Measurements from ENCODE around the gene CHD2. TPM values are rescaled to one million over a fixed set of nuclear protein-coding genes. Genes with fewer than 3 reads are reported as not detected.

Gene CHD2
- total and polyA plus RNA-seq, 10 of the 15 experiments (the other 5 are each of a cell fraction or from before 2014, with no cell fraction given) = 38.1 to 94.7 (median 63.3) TPM

DNA sequence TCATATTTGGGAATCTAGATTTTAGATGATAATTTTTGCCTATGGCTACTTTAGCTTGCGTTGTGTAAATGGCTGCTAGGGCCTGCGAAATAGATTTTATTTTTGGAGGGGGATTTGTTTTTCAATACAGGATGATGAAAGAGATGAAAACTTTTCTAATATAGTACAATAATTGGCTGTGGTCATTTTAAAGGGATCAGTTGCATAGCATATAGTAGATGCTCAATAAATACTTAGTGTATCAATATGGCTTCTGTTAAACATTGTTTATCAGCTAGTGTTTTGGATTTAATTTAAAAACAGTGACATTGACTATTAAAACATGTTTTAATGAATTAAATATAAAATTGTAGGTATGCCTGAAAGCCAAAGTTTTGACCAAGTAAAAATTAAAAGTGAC, 6.9 kb upstream of the CHD2 start:
- Histone ChIP-seq H3K4me2 (ENCODE audit: control insufficient read depth, insufficient read depth) (no peak overlapping the region), H3K27me3 (replicated peaks in 1 of 2; ENCODE audit: control insufficient read depth in 2 of 2, insufficient read depth in 2 of 2, low read length in 1 of 2) (no peaks in the 10 kb centered on the region), H3K4me1 (ENCODE audit: control insufficient read depth, insufficient read depth, low read length) (peaks cover 3% of the 10 kb centered on the region; the same call in 1 of the 2 replicates), H3K36me3 (ENCODE audit: control insufficient read depth in 2 of 2, insufficient read depth in 2 of 2, low read length in 1 of 2) (peaks cover 4 to 25% of the 10 kb centered on the region in 2 experiments; a peak in 3 of 4 replicates), H3K4me3 (no peak overlapping the region), H3K27ac (ENCODE audit: control insufficient read depth, insufficient read depth) (no peak overlapping the region), H2AFZ (ENCODE audit: control insufficient read depth, low read depth, low read length) (no peak overlapping the region), H3K9me3 (replicated peaks; ENCODE audit: control insufficient read depth, insufficient read depth, low read length) (no peaks in the 10 kb centered on the region; the same call in none of the 3 replicates), H4K20me1 (ENCODE audit: control insufficient read depth, insufficient read depth) (no peaks in the 10 kb centered on the region), H3K9ac (ENCODE audit: control insufficient read depth, insufficient read depth, low read length) (no peak overlapping the region), H3K79me2 (ENCODE audit: control insufficient read depth, insufficient read depth, low read length) (peaks cover 96% of the 10 kb centered on the region)
- ChIA-PET SMC1A (ENCODE audit: uncharacterized antibody, unreplicated experiment) (interaction anchor here (1.0 to 16.8 kb wide), 6 partner anchors 9 to 84 kb away, joined by 3 to 252 read pairs (median 6); partner anchors contain the start of gene CHD2), CTCF (interaction anchor here (1.2 to 2.1 kb wide), 2 partner anchors 25 to 85 kb away, joined by 5 to 6 read pairs; no protein-coding TSS in a partner anchor), POLR2A (interaction anchor here (0.6 to 1.4 kb wide), 2 partner anchors 10 to 79 kb away, joined by 4 to 5 read pairs; no protein-coding TSS in a partner anchor), RAD21 (ENCODE audit: unreplicated experiment) (interaction anchor here (0.9 kb wide), 1 partner anchor 15 kb away, joined by 4 read pairs; no protein-coding TSS in a partner anchor)
- BruUV-seq (replicated peaks) = no TSS peak
- WGBS (ENCODE audit: insufficient coverage, insufficient replicate concordance, low lambda C conversion rate, missing lambda C conversion rate) = 50% methylated on average over 2 of the region's 2 CpGs
- no peak for FAIRE-seq
- in situ Hi-C loops (cut with MboI) = no loop called here
- no peak for DNase-seq (ENCODE audit: low read depth, low spot score)
- TF ChIP-seq ZSCAN29 (IDR thresholded peaks at IDR 0.05) = no peak
- no peak for TF ChIP-seq MLLT1 (IDR thresholded peaks at IDR 0.05)
- no peak for TF ChIP-seq DPF2 (IDR thresholded peaks at IDR 0.05)
- TF ChIP-seq SUPT20H (IDR thresholded peaks at IDR 0.05; ENCODE audit: borderline replicate concordance, control insufficient read depth, low read depth, low read length) = no peak
- no peak for TF ChIP-seq RFX5 (IDR thresholded peaks at IDR 0.05; ENCODE audit: low read depth, low read length)
- no peak for TF ChIP-seq NFYB (IDR thresholded peaks at IDR 0.05; ENCODE audit: insufficient read depth, low read depth, low read length)
- no peak for TF ChIP-seq MYC (IDR thresholded peaks at IDR 0.05; ENCODE audit: insufficient read depth, insufficient read length, insufficient replicate concordance, low read length, severe bottlenecking)
- no peak for TF ChIP-seq NR2C2 (IDR thresholded peaks at IDR 0.05; ENCODE audit: borderline replicate concordance, control insufficient read depth, insufficient read length, low read depth)
- no peak for TF ChIP-seq FOS (IDR thresholded peaks at IDR 0.05; ENCODE audit: borderline replicate concordance, extremely low read depth, insufficient read length)
- TF ChIP-seq TCF3 (IDR thresholded peaks at IDR 0.05; ENCODE audit: borderline replicate concordance, insufficient read depth, low read depth, low read length) = no peak
- no peak for TF ChIP-seq CBX3 (IDR thresholded peaks at IDR 0.05; ENCODE audit: borderline replicate concordance, low read depth)
- TF ChIP-seq ZZZ3 (IDR thresholded peaks at IDR 0.05; ENCODE audit: control insufficient read depth, insufficient read length, low read depth) = no peak
- TF ChIP-seq MEF2B (IDR thresholded peaks at IDR 0.05; ENCODE audit: partially characterized antibody, poor library complexity, severe bottlenecking) = no peak
- TF ChIP-seq, protein P1, sequence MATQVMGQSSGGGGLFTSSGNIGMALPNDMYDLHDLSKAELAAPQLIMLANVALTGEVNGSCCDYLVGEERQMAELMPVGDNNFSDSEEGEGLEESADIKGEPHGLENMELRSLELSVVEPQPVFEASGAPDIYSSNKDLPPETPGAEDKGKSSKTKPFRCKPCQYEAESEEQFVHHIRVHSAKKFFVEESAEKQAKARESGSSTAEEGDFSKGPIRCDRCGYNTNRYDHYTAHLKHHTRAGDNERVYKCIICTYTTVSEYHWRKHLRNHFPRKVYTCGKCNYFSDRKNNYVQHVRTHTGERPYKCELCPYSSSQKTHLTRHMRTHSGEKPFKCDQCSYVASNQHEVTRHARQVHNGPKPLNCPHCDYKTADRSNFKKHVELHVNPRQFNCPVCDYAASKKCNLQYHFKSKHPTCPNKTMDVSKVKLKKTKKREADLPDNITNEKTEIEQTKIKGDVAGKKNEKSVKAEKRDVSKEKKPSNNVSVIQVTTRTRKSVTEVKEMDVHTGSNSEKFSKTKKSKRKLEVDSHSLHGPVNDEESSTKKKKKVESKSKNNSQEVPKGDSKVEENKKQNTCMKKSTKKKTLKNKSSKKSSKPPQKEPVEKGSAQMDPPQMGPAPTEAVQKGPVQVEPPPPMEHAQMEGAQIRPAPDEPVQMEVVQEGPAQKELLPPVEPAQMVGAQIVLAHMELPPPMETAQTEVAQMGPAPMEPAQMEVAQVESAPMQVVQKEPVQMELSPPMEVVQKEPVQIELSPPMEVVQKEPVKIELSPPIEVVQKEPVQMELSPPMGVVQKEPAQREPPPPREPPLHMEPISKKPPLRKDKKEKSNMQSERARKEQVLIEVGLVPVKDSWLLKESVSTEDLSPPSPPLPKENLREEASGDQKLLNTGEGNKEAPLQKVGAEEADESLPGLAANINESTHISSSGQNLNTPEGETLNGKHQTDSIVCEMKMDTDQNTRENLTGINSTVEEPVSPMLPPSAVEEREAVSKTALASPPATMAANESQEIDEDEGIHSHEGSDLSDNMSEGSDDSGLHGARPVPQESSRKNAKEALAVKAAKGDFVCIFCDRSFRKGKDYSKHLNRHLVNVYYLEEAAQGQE (IDR thresholded peaks at IDR 0.05; ENCODE audit: low read depth, low read length) = no peak
- no peak for TF ChIP-seq CBX5 (IDR thresholded peaks at IDR 0.05; ENCODE audit: low read depth)
- no peak for TF ChIP-seq IRF4 (IDR thresholded peaks at IDR 0.05; ENCODE audit: low read depth, low read length)
- no peak for TF ChIP-seq BHLHE40 (IDR thresholded peaks at IDR 0.05; ENCODE audit: borderline replicate concordance in 1 of 2, low read depth in 2 of 2, low read length in 1 of 2)
- no peak for TF ChIP-seq FOXK2 (IDR thresholded peaks at IDR 0.05)
- no peak for ATAC-seq
- intact Hi-C loops (cut with micrococcal nuclease; ENCODE audit: unreplicated experiment) = no loop called here

Measured in GM12878 (cell line).